CD4-positive, alpha-beta T cell treated with Interferon gamma for 1 hour (primary cell): ENCODE data around the gene TSPAN17.
"Not testable (repeated sequence)": the region's sequence is repeated elsewhere in the genome, so short reads cannot be mapped to it uniquely, and the experiment has no call there.

Experiments used
- DNase-seq: peaks from one replicate; pipeline ENCODE4 v3.0.0-alpha.2; 2020

The TSPAN17 gene, protein sequence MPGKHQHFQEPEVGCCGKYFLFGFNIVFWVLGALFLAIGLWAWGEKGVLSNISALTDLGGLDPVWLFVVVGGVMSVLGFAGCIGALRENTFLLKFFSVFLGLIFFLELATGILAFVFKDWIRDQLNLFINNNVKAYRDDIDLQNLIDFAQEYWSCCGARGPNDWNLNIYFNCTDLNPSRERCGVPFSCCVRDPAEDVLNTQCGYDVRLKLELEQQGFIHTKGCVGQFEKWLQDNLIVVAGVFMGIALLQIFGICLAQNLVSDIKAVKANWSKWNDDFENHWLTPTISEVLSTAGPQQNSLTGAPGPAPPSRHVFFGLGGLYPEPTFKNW

GRCh38 chr5:176647030-176647842 lies at the start of gene TSPAN17:
Gene TSPAN17 (plus strand): TSS chr5:176647484. CDS start chr5:176647616, 132 bp downstream.
- DNase-seq: peak; percentile 98

DNA sequence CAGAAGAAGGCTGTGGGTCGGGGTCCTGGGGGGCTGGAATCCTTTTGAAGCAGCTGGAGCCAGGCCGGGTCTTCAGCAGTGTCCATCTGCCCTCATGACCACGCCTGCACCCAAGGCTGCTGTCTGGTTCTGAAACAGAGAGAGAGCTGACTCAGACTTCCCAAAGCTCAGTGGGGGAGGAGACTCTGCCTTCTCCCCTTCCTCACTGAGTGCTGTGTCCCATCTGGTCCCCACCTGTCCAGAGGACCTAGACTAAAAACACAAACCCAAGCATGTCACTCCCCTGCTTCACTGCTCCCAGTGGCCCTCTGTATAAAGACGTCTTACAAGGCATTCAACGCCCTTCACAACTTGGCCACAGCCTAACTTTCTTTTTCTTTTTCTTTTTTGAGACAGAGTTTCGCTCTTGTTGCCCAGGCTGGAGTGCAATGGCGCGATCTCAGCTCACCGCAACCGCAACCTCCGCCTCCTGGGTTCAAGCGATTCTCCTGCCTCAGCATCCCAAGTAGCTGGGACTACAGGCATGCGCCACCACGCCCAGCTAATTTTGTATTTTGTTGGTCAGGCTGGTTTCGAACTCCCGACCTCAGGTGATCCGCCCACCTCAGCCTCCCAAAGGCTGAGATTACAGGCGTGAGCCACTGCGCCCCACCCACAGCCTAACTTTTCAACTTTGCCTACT lies 47.4 kb upstream of the TSPAN17 start:
- DNase-seq: not testable (repeated sequence)

GRCh38 chr5:176601901-176602482 lies 45.3 kb upstream of the TSPAN17 start:
- no peak for DNase-seq

DNA sequence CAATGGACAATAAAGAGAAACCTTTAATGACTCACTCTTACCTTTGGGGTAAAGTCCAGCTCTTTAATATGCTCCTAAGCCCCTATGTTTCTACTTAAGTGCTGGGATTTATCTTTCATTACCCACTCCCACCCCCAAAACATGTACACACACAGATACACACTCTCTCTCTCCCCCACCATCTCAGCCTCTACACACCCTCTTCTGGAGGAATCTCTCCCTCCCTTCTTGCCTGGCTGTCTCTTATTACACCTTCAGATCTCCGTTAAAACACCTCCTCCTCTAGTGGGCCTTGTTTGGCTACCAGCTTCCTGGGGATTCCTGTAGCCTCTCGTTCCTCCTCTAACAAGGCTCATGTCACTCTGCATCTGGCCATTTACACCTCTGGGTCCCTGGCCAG lies 44.2 kb upstream of the TSPAN17 start:
- DNase-seq: no peak

GRCh38 chr5:176606032-176606431 lies 41.3 kb upstream of the TSPAN17 start:
- DNase-seq: no peak

- no peak for DNase-seq
Measured at GRCh38 chr5:176606875-176607274, 40.4 kb upstream of the TSPAN17 start.

- no peak for DNase-seq
Measured at GRCh38 chr5:176608142-176608705, 39.1 kb upstream of the TSPAN17 start.

DNA sequence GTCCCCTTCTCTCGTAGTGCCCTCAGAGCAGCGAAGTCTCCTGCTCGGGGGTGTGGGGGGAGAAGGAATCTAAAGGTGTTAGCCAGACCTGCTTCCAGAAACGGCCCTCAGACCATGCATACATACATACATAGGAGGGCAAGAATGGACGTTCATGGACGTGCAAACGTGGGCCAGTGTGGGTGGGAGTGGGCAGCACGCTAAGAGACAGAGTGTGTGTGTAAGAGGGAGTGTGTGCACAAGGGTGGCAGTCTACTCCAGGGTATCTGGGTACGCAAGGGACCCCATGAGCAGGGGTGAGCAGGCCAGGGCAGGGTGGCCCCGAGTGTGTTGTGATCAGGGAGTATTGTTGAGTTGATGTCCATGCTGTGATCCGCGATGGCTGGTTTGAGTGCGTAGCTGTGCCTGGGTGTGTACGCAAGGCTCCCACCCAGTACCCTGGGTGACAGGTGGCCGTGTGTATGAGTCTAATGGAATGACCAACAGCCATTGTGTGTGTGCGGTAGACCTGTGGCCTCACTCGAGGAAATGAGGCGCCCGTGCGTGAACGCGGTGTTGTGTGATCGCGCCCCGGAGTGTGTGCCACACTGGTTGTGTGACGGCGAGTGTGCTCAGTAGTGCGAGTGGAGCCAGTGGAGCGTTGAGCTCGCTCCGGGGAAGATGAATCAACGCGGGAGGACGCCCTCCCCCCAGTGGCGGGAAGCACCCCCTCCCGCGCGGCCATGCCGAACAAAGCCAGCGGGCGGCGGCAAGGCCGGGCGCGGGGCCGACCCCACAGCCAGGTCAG lies 38.2 kb upstream of the TSPAN17 start:
- DNase-seq: peak; percentile 25

GRCh38 chr5:176609724-176610434 lies 37.4 kb upstream of the TSPAN17 start, which contains the start of gene GPRIN1:
Gene GPRIN1 (minus strand): TSS chr5:176610156. CDS start chr5:176599834, 10,322 bp downstream.
- DNase-seq: peak; percentile 43

DNA sequence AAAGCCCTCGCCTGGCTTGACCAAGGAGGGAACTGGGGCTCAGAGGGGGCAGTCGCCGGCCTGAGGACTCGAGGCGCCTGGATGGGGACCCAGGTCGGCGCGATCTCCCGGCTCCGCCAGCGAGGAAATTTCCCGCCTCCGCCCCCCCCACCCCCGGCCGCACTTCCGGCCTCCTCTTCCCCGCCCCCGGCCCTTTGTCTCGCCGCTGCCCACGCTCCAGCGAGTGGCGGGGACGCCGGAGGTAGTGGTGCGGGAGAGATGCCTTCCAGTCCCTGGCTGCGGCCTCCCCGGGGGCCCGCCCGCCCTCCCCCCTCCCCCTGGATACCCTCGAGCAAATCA lies 36.9 kb upstream of the TSPAN17 start:
- DNase-seq: no peak

- peak; percentile 30 for DNase-seq
Measured at GRCh38 chr5:176611435-176611834, 35.8 kb upstream of the TSPAN17 start.

GRCh38 chr5:176612008-176612407 lies 35.3 kb upstream of the TSPAN17 start:
- DNase-seq: no peak

DNA sequence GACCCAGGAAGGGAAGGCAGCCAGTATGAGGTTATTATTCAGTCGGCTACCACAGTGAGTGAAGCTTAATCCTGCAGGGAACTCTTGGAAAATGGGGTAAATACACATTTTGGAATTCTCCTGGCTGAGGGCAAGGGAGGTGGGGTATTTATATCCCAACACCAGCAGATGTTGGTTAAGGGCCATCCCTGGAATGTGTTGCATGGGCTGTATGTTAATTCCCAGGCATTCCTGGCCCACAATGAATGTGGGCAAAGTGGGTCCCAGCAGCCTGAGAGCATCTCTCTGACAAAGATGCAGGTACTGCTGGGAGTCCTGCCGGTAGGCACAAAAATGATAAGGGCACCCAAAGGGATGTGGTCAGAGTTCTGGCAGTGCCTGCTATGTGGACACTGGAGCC lies 34.4 kb upstream of the TSPAN17 start:
- DNase-seq: no peak

DNA sequence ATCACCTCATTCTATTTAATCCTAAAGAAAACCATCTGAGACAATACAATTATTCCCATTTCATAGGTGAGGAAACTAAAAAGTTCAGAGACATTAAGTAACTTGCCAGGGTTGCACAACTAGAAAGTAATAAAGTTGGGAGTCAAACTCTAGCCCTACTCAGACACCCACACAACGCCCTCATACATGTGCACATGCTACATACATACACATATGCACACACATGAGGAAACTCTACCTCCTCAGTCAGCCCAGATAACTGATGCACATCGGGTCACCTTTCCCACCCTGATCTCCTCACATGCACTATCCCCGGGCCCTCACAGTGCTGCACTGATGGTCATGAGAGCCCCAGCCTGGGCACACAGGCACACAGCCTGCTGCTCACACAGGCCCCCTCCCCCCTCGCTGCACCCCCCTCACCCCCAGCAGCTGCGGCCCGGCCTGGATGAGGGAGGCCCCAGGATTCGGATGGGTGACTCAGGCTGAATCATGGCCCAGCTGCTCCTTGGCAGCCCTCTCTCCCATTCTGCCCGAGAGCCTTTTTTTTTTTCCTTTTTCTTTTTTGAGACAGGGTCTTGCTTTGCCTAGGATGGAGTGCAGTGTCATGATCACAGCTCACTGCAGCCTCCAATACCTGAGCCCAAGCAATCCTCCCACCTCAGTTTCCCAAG lies 32.3 kb upstream of the TSPAN17 start:
- no peak for DNase-seq

- no peak for DNase-seq
Measured at GRCh38 chr5:176616511-176616910, 30.8 kb upstream of the TSPAN17 start.

DNA sequence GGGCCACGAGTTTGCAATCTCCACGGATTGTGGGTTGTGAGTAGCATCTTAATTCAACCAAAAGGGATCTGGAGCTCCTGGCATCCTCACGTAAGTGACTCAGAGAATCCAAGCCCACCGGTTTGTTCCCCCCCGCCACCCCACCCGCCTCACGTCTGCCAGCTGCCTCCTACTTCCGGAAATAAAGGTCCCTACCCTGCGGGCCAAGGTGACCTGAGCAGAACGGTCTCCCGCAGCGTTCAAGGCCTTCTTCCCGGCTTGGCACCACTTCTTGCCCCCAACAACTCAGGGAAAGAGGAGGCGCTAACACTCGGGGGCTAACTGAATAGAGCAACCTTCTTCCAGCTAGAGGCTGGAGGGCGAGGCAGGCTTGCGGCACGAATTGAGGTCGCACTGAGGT lies 28.5 kb upstream of the TSPAN17 start:
- DNase-seq: no peak

DNA sequence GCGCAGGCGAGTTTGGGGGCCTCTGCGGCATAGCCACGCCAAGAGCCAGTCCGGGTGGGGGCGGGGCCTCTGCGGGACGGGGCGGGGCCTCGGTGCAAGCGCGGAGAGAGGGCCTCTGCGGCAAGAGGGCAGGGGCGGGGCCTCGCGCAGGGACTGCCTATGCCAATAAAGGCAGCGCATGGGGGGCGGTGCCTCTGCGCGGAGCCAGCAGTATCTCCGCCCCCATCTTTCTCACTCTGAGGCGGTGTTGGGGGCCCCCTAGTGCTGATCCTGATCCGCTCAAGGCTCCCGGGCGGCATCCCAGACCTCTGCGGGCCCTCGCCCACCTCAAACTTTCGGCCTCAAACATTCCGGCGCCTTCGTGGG lies 28.1 kb upstream of the TSPAN17 start:
- peak; percentile 85 for DNase-seq

- no peak for DNase-seq
Measured at GRCh38 chr5:176619569-176620332, 27.5 kb upstream of the TSPAN17 start.

DNA sequence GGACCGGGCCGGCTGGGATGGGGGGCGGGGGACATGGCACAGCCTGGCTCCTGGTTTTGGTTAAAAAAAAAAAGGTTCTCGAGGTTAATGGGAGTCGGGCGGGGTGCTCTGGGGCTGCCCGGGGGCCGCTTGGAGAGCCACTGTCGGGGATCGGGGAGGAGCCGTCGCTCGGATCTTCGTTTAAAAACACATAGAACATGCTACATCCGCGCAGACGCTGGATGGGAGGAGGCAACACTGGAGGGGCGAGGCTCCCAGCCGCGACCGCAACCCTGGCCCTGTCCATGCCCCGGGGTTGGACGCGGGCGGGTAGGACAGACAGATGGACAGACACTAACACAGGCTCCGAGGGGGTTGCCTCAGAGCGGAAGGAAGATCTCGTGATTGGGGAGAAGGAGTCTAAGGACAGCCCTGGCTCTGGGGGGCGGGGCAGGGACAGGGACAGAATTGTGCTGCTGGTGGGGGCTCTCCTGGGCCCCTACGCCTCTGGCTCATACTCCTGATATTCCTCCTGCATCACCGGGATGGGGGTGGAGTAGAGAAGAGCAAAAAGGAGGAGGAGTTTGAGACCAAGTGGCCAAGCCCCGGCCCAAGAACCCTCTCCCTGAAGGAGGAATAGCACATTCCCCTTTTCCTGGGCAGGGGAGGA lies 26.8 kb upstream of the TSPAN17 start:
- no peak for DNase-seq
